Esophagus muscularis mucosa (tissue), 4 donors: ENCODE results near the gene MSI2. TPM values are rescaled to one million over a fixed set of nuclear protein-coding genes. Genes with fewer than 3 reads are reported as not detected.

Experiments used
- DNase-seq: peaks from one replicate; pipeline ENCODE4 v3.0.0-alpha.2; 2017; ENCODE audit errors: extremely low spot score
- H3K27ac ChIP-seq, 4 donors: fragments of 200-600 bp; sonication (generic); replicated peaks in 1 of 4; 1 replicate in 3 of 4; 2 replicates in 1 of 4; pipeline ENCODE4 v1.5.1; 2016 to 2019; ENCODE audit warnings: mild to moderate bottlenecking in 1 of 4
- H3K27me3 ChIP-seq, 4 donors: fragments of 200-600 bp; sonication (generic); one replicate each; pipeline versions ENCODE4 v1.5.1 to v1.6.0; 2016 to 2019
- H3K36me3 ChIP-seq, 4 donors: fragments of 200-600 bp; sonication (generic); one replicate each; pipeline ENCODE4 v1.5.1; 2016 to 2019
- H3K4me1 ChIP-seq, 4 donors: fragments of 200-600 bp; sonication (generic); one replicate each; pipeline ENCODE4 v1.5.1; 2016 to 2019
- H3K4me3 ChIP-seq, 4 donors: fragments of 200-600 bp; sonication (generic); 1 replicate in 2 of 4; 2 replicates in 2 of 4; pipeline ENCODE4 v1.5.1; 2016 to 2019; ENCODE audit warnings: mild to moderate bottlenecking in 4 of 4, moderate library complexity in 1 of 4
- H3K9me3 ChIP-seq, 4 donors: fragments of 200-600 bp; sonication (generic); 1 replicate in 3 of 4; 2 replicates in 1 of 4; pipeline ENCODE4 v1.5.1; 2016 to 2019
- EP300 ChIP-seq: sonication (generic); formaldehyde crosslinking; IDR thresholded peaks from one replicate; pipeline ENCODE4 v1.6.1; 2017; ENCODE audit warnings: antibody characterized with exemption
- POLR2A ChIP-seq: fragments of 450-650 bp; IDR thresholded peaks from one replicate; pipeline ENCODE4 v1.6.1; 2017; ENCODE audit warnings: antibody characterized with exemption, moderate library complexity, mild to moderate bottlenecking, low read depth
- POLR2AphosphoS5 ChIP-seq, 2 donors: sonication (generic); formaldehyde crosslinking; IDR thresholded peaks; one replicate each; pipeline ENCODE4 v1.6.1; 2017; ENCODE audit warnings: antibody characterized with exemption in 2 of 2
- WGBS: methylation state at CpG from one replicate; pipeline ENCODE4 v1.1.5; 2018; 5-methylcytosine and 5-hydroxymethylcytosine counted together
- intact Hi-C: fragments of 100-400 bp; cut with DNase I; formaldehyde crosslinking; loops from one replicate; pipeline ENCODE4 v1.15.1; 2023
- total RNA-seq, 4 donors: library from RNA; depleted of rRNA; stranded (reverse); fragments of >200 nt; gene quantifications; one replicate each; pipeline versions ENCODE4 v1.1.0 to v1.2.1, GENCODE V29; 2016
- TF ChIP-seq, protein P1 (sequence below), 3 experiments: fragments of 200-600 bp in 2 of 3; fragments of 450-650 bp in 1 of 3; sonication (generic) in 2 of 3; IDR thresholded peaks; one replicate each; pipeline ENCODE4 v1.5.1; 2017 to 2019; ENCODE audit warnings: antibody characterized with exemption in 3 of 3, mild to moderate bottlenecking in 2 of 3, moderate library complexity in 1 of 3

Gene MSI2
- total RNA-seq, 4 donors from 2014 or later, result 28.8 to 39.0 (median 29.6) TPM

DNA sequence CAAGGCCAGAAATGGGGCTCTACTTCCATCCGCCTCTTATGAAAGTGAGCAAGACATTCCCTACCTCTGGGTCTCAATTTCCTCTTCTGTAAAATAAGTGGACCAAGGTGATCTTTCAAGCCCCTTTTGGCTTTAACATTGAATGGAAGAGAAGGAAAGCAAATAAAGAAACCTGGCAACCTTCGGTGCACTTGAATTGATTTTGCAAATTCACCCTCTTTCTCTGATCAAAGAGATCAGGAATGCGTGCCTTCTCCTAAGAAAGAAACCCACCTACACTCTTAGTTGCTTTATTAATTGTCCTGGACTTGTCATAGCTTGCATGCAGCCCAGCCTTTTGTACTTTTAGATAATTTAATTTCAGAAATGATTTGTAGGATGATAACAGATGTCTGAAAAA, 3.0 kb downstream of the MSI2 start:
- TF ChIP-seq POLR2A (no peak), EP300 (no peak), POLR2AphosphoS5 (IDR thresholded peaks at IDR 0.05) (no peak)
- TF ChIP-seq, protein P1, sequence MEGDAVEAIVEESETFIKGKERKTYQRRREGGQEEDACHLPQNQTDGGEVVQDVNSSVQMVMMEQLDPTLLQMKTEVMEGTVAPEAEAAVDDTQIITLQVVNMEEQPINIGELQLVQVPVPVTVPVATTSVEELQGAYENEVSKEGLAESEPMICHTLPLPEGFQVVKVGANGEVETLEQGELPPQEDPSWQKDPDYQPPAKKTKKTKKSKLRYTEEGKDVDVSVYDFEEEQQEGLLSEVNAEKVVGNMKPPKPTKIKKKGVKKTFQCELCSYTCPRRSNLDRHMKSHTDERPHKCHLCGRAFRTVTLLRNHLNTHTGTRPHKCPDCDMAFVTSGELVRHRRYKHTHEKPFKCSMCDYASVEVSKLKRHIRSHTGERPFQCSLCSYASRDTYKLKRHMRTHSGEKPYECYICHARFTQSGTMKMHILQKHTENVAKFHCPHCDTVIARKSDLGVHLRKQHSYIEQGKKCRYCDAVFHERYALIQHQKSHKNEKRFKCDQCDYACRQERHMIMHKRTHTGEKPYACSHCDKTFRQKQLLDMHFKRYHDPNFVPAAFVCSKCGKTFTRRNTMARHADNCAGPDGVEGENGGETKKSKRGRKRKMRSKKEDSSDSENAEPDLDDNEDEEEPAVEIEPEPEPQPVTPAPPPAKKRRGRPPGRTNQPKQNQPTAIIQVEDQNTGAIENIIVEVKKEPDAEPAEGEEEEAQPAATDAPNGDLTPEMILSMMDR (IDR thresholded peaks at IDR 0.05), result no peak
- peaks cover 15 to 28% (median 28%) of the 10 kb centered on the region in 4 donors for H3K4me1 ChIP-seq
- H3K36me3 ChIP-seq, result peaks cover 0 to 27% (median 18%) of the 10 kb centered on the region in 4 donors
- H3K4me3 ChIP-seq, result peak overlapping the region in 1 of 4 donors; percentile 95
- H3K9me3 ChIP-seq, result no peaks in the 10 kb centered on the region
- DNase-seq, result no peak
- intact Hi-C loops, result no loop called here
- H3K27me3 ChIP-seq, result no peaks in the 10 kb centered on the region
- peak overlapping the region in 1 of 4 donors; percentile 99 for H3K27ac ChIP-seq
- 77% methylated on average over 3 of the region's 3 CpGs for WGBS

DNA sequence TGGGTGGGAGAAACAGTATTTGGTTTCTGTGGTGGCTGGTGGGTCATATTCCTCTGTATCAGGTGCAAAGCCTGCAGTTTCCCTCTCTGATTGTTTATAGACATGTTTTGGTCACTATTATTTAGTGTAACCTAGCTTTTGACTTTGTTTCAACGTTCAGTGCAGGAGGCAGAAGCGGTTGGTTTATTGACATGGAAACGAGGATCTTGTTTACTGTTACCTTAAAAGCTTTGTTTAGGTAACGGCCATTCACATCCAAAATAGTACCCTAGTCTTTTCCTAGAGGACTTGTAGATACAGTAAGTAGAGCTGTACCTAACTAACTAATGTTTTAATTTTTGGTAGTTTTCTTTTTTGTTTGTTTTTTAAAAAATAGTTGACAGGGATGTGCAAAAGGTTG, 3.5 kb downstream of the MSI2 start:
- intact Hi-C loops, result no loop called here
- H3K36me3 ChIP-seq, result peaks cover 0 to 32% (median 23%) of the 10 kb centered on the region in 4 donors

DNA sequence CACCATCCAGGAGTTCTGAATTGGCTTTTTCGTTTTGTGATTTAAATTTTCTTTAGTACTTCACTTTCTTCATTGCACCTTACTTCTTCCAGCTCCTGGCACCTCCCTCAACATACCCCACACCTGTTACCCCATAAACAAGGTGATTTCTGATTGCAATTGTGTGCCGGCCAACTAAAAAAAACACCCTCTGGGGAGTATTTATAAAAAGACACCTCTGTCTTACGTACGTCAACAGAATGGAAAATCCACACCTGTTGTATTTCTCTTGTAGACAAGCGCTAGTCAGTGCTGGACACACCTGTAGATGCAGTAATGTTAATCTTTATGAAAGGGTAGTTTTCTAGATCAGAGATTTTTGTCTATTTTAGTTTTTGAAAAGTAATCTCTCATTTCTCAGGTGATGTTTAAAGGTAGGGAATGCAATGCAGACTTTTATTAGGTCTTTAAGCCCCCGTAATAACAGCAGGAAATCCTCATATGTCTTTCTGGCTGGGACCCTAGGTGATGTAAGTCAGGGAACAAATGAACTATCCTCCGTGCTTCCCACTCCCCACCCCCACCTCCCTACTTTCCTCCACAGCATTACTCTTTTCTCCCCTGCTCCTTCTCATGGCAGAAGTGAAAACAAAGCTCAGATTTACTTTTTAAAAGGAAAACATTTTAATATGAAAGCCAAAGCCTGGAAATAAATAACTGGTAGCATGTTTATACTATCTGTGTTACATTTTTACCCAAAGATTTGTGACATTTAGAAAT, 4.2 kb downstream of the MSI2 start:
- Histone ChIP-seq H3K4me1 (peaks cover 15 to 27% (median 22%) of the 10 kb centered on the region in 4 donors), H3K4me3 (no peak overlapping the region), H3K27me3 (no peaks in the 10 kb centered on the region), H3K9me3 (no peaks in the 10 kb centered on the region), H3K27ac (no peak overlapping the region), H3K36me3 (peaks cover 0 to 39% (median 24%) of the 10 kb centered on the region in 4 donors)
- intact Hi-C loops, result no loop called here
- TF ChIP-seq POLR2AphosphoS5 (IDR thresholded peaks at IDR 0.05), result no peak
- no peak for TF ChIP-seq EP300
- TF ChIP-seq, protein P1 (IDR thresholded peaks at IDR 0.05), result no peak
- no peak for TF ChIP-seq POLR2A
- WGBS, result 86% methylated on average over 7 of the region's 7 CpGs
- no peak for DNase-seq

More for the DNA sequence above, 3.5 kb downstream of the MSI2 start:
- TF ChIP-seq EP300 (no peak), POLR2A (no peak), POLR2AphosphoS5 (IDR thresholded peaks at IDR 0.05) (no peak)
- TF ChIP-seq, protein P1 (IDR thresholded peaks at IDR 0.05), result no peak
- 70% methylated on average over 4 of the region's 4 CpGs for WGBS
- no peaks in the 10 kb centered on the region for H3K27me3 ChIP-seq
- no peak overlapping the region for H3K27ac ChIP-seq
- H3K9me3 ChIP-seq, result no peaks in the 10 kb centered on the region
- H3K4me1 ChIP-seq, result peaks cover 15 to 28% (median 28%) of the 10 kb centered on the region in 4 donors
- no peak overlapping the region for H3K4me3 ChIP-seq
- DNase-seq, result no peak

DNA sequence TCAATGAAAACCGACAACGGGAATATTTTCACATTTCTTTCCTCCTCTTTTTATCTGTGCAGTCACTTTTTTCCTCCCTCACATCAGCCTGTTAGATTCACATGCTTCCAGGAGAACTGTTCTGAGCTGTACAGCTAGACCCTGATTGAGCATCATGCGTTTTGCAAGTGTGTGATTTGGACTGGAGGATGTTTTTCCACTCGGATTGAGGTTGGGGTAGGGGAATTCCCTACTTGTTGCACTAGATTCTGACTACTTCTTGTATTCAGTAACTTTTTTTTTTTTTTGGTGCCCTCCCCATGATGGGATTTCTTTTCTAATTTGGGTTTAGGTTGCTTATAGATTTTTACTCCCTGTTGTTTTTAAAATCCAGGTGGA, 4.8 kb downstream of the MSI2 start:
- no peak overlapping the region for H3K27ac ChIP-seq
- no peaks in the 10 kb centered on the region for H3K27me3 ChIP-seq
- no peak for DNase-seq
- H3K4me1 ChIP-seq, result peaks cover 15 to 27% (median 22%) of the 10 kb centered on the region in 4 donors
- no peaks in the 10 kb centered on the region for H3K9me3 ChIP-seq
- 70% methylated on average over 4 of the region's 4 CpGs for WGBS
- TF ChIP-seq EP300 (no peak), POLR2AphosphoS5 (IDR thresholded peaks at IDR 0.05) (no peak), POLR2A (no peak)
- TF ChIP-seq, protein P1 (IDR thresholded peaks at IDR 0.05), result no peak
- H3K4me3 ChIP-seq, result no peak overlapping the region
- intact Hi-C loops, result no loop called here
- peaks cover 0 to 40% (median 26%) of the 10 kb centered on the region in 4 donors for H3K36me3 ChIP-seq
